Mesenchymal stem cell (in vitro differentiated cells and primary cell): ENCODE data around the gene NOP9.

ENCODE experiments used
- DNase-seq: peaks from one replicate; pipeline ENCODE4 v3.0.0-alpha.2; 2013
- H2AFZ ChIP-seq: one replicate; pipeline ENCODE4 v1.6.1; 2013; ENCODE audit warnings: low read depth, mild to moderate bottlenecking, control low read depth, inconsistent platforms, low read length, moderate library complexity
- H2AK5ac ChIP-seq: 2 replicates; pipeline ENCODE4 v1.6.1; 2013; ENCODE audit warnings: low read length, moderate library complexity, mild to moderate bottlenecking, inconsistent platforms; ENCODE audit not compliant: severe bottlenecking
- H2BK120ac ChIP-seq: one replicate; pipeline ENCODE4 v1.6.1; 2013; ENCODE audit warnings: low read depth, mild to moderate bottlenecking, inconsistent platforms, low read length, moderate library complexity
- H2BK12ac ChIP-seq, 2 experiments: one replicate each; pipeline ENCODE4 v1.6.1; 2013; ENCODE audit warnings: inconsistent platforms in 2 of 2, low read length in 2 of 2, mild to moderate bottlenecking in 2 of 2, moderate library complexity in 2 of 2, control low read depth in 1 of 2
- H2BK15ac ChIP-seq: one replicate; pipeline ENCODE4 v1.6.1; 2013; ENCODE audit warnings: mild to moderate bottlenecking, low read depth, inconsistent platforms; ENCODE audit not compliant: poor library complexity, severe bottlenecking
- H2BK5ac ChIP-seq: 2 replicates; pipeline ENCODE4 v1.6.1; 2013; ENCODE audit warnings: low read depth, mild to moderate bottlenecking, low read length, control low read depth, inconsistent platforms; ENCODE audit not compliant: poor library complexity, severe bottlenecking
- H3K14ac ChIP-seq, 2 experiments: one replicate each; pipeline ENCODE4 v1.6.1; 2013; ENCODE audit warnings: inconsistent platforms in 2 of 2, low read length in 2 of 2, control low read depth in 1 of 2, mild to moderate bottlenecking in 1 of 2, moderate library complexity in 1 of 2
- H3K18ac ChIP-seq, 2 experiments: one replicate each; pipeline ENCODE4 v1.6.1; 2013; ENCODE audit warnings: inconsistent platforms in 2 of 2, low read length in 2 of 2, control low read depth in 1 of 2, low read depth in 1 of 2, mild to moderate bottlenecking in 1 of 2
- H3K23ac ChIP-seq, 2 experiments: one replicate each; pipeline ENCODE4 v1.6.1; 2013; ENCODE audit warnings: inconsistent platforms in 2 of 2, low read length in 2 of 2, mild to moderate bottlenecking in 2 of 2, moderate library complexity in 2 of 2, control low read depth in 1 of 2
- H3K27ac ChIP-seq: 2 replicates; pipeline ENCODE4 v1.5.1; 2013; ENCODE audit warnings: mild to moderate bottlenecking, moderate library complexity, low read length, control low read depth, inconsistent platforms; ENCODE audit not compliant: poor library complexity, severe bottlenecking
- H3K27me3 ChIP-seq, 2 experiments: 2 replicates each; pipeline versions ENCODE4 v1.6.1 to v1.7.0; 2013; ENCODE audit warnings: low read length in 2 of 2, mild to moderate bottlenecking in 2 of 2, moderate library complexity in 2 of 2, control low read depth in 1 of 2, inconsistent platforms in 1 of 2; ENCODE audit not compliant: control insufficient read depth in 1 of 2, insufficient read depth in 1 of 2
- H3K36me3 ChIP-seq, 2 experiments: 2 replicates each; pipeline versions ENCODE4 v1.6.1 to v1.7.0; 2013; ENCODE audit warnings: low read length in 2 of 2, control low read depth in 1 of 2, inconsistent platforms in 1 of 2, low read depth in 1 of 2, mild to moderate bottlenecking in 1 of 2; ENCODE audit not compliant: insufficient read depth in 2 of 2, control insufficient read depth in 1 of 2
- H3K4ac ChIP-seq, 2 experiments: one replicate each; pipeline ENCODE4 v1.6.1; 2013; ENCODE audit warnings: inconsistent platforms in 2 of 2, low read length in 2 of 2, mild to moderate bottlenecking in 2 of 2, moderate library complexity in 2 of 2, control low read depth in 1 of 2, low read depth in 1 of 2
- H3K4me1 ChIP-seq: 2 replicates; pipeline ENCODE4 v1.6.1; 2013; ENCODE audit warnings: low read depth, low read length, control low read depth; ENCODE audit not compliant: control insufficient read depth, insufficient read depth
- H3K4me2 ChIP-seq: 2 replicates; pipeline ENCODE4 v1.6.1; 2013; ENCODE audit warnings: low read length, mild to moderate bottlenecking, inconsistent platforms; ENCODE audit not compliant: poor library complexity, severe bottlenecking
- H3K4me3 ChIP-seq, 2 experiments: 2 replicates each; pipeline versions ENCODE4 v1.5.1 to v1.7.0; 2013; ENCODE audit warnings: low read length in 2 of 2, mild to moderate bottlenecking in 2 of 2, control low read depth in 1 of 2, low read depth in 1 of 2; ENCODE audit not compliant: insufficient read depth in 1 of 2
- H3K79me1 ChIP-seq: replicated peaks from 2 replicates; pipeline ENCODE4 v1.6.1; 2013; ENCODE audit warnings: mild to moderate bottlenecking, control low read depth, low read length, inconsistent platforms; ENCODE audit not compliant: poor library complexity, severe bottlenecking
- H3K9ac ChIP-seq: 2 replicates; pipeline ENCODE4 v1.7.0; 2013; ENCODE audit warnings: mild to moderate bottlenecking, low read length, moderate library complexity
- H3K9me3 ChIP-seq: 2 replicates; pipeline ENCODE4 v1.7.0; 2013; ENCODE audit warnings: mild to moderate bottlenecking, low read length; ENCODE audit not compliant: control insufficient read depth
- H4K8ac ChIP-seq: one replicate; pipeline ENCODE4 v1.6.1; 2013; ENCODE audit warnings: inconsistent platforms, mild to moderate bottlenecking, low read length, moderate library complexity
- H4K91ac ChIP-seq: one replicate; pipeline ENCODE4 v1.6.1; 2013; ENCODE audit warnings: mild to moderate bottlenecking, low read length, inconsistent platforms
- WGBS: methylation state at CpG from one replicate; pipeline ENCODE4 v1.1.7; 2013; ENCODE audit warnings: mixed read lengths; 5-methylcytosine and 5-hydroxymethylcytosine counted together

Gene NOP9

GRCh38 chr14:24297190-24297964, 2.3 kb upstream of the NOP9 start:
- no peak overlapping the region for H2BK120ac ChIP-seq
- no peak overlapping the region for H2BK5ac ChIP-seq
- H3K27ac ChIP-seq: no peak overlapping the region
- no peak overlapping the region for H4K91ac ChIP-seq
- peak overlapping the region; percentile 55 for H2AK5ac ChIP-seq
- peaks cover 25% of the 10 kb centered on the region for H3K79me1 ChIP-seq
- H3K9ac ChIP-seq: peak overlapping the region; percentile 6
- no peak overlapping the region for H3K4me2 ChIP-seq
- no peak overlapping the region for H2BK15ac ChIP-seq
- H3K14ac ChIP-seq: no peak overlapping the region
- no peak overlapping the region for H3K18ac ChIP-seq
- H3K4me3 ChIP-seq: no peak overlapping the region
- peaks cover 20 to 48% of the 10 kb centered on the region in 2 experiments for H3K36me3 ChIP-seq
- DNase-seq: peak; percentile 60
- no peak overlapping the region for H2BK12ac ChIP-seq
- H3K4ac ChIP-seq: no peak overlapping the region
- H3K4me1 ChIP-seq: peaks cover 17% of the 10 kb centered on the region
- no peak overlapping the region for H3K23ac ChIP-seq
- H3K9me3 ChIP-seq: no peaks in the 10 kb centered on the region
- 58% methylated on average over 5 of the region's 5 CpGs for WGBS
- no peaks in the 10 kb centered on the region for H3K27me3 ChIP-seq
- H4K8ac ChIP-seq: no peak overlapping the region
- no peak overlapping the region for H2AFZ ChIP-seq

GRCh38 chr14:24298892-24299254, 777 bp upstream of the NOP9 start:
- peak overlapping the region; percentile 90 to 99 for H3K4me3 ChIP-seq
- peaks cover 27 to 51% of the 10 kb centered on the region in 2 experiments for H3K36me3 ChIP-seq
- no peaks in the 10 kb centered on the region for H3K27me3 ChIP-seq
- peak overlapping the region in 1 of 2 experiments; percentile 4 for H3K18ac ChIP-seq
- H2BK5ac ChIP-seq: no peak overlapping the region
- H3K9ac ChIP-seq: peak overlapping the region; percentile 95
- H2BK12ac ChIP-seq: no peak overlapping the region
- DNase-seq: peak; percentile 82
- 76% methylated on average over 7 of the region's 7 CpGs for WGBS
- H3K27ac ChIP-seq: peak overlapping the region; percentile 17
- no peaks in the 10 kb centered on the region for H3K9me3 ChIP-seq
- no peak overlapping the region for H4K91ac ChIP-seq
- peak overlapping the region; percentile 78 for H4K8ac ChIP-seq
- H3K4ac ChIP-seq: peak overlapping the region in 1 of 2 experiments; percentile 92
- H3K4me1 ChIP-seq: peaks cover 17% of the 10 kb centered on the region
- peak overlapping the region; percentile 85 for H2AFZ ChIP-seq
- no peak overlapping the region for H3K14ac ChIP-seq
- H3K23ac ChIP-seq: no peak overlapping the region
- H2BK120ac ChIP-seq: no peak overlapping the region
- H2BK15ac ChIP-seq: no peak overlapping the region
- peak overlapping the region; percentile 76 for H3K4me2 ChIP-seq
- no peak overlapping the region for H2AK5ac ChIP-seq
- peaks cover 33% of the 10 kb centered on the region for H3K79me1 ChIP-seq

- H3K18ac ChIP-seq: no peak overlapping the region
- no peak overlapping the region for H2BK120ac ChIP-seq
- H2BK15ac ChIP-seq: no peak overlapping the region
- DNase-seq: no peak
- no peak overlapping the region for H3K14ac ChIP-seq
- no peak overlapping the region for H4K91ac ChIP-seq
- H3K4me2 ChIP-seq: peak overlapping the region; percentile 76
- no peak overlapping the region for H2AK5ac ChIP-seq
- H2AFZ ChIP-seq: no peak overlapping the region
- H3K27me3 ChIP-seq: no peaks in the 10 kb centered on the region
- no peak overlapping the region for H2BK5ac ChIP-seq
- H2BK12ac ChIP-seq: no peak overlapping the region
- WGBS: 50% methylated on average over 14 of the region's 16 CpGs
- peaks cover 43 to 52% of the 10 kb centered on the region in 2 experiments for H3K36me3 ChIP-seq
- H3K9me3 ChIP-seq: no peaks in the 10 kb centered on the region
- peaks cover 39% of the 10 kb centered on the region for H3K79me1 ChIP-seq
- no peak overlapping the region for H3K27ac ChIP-seq
- H3K9ac ChIP-seq: peak overlapping the region; percentile 95
- H3K23ac ChIP-seq: no peak overlapping the region
- H4K8ac ChIP-seq: peak overlapping the region; percentile 19
- peak overlapping the region; percentile 90 to 99 for H3K4me3 ChIP-seq
- H3K4ac ChIP-seq: no peak overlapping the region
- peaks cover 17% of the 10 kb centered on the region for H3K4me1 ChIP-seq
These were observed 803 bp downstream of the NOP9 start for GRCh38 chr14:24300326-24300980.

- no peak overlapping the region for H2BK12ac ChIP-seq
- 97% methylated on average over 11 of the region's 11 CpGs for WGBS
These were observed 4.4 kb downstream of the NOP9 start for GRCh38 chr14:24304019-24304387.

More at GRCh38 chr14:24304019-24304387, 4.4 kb downstream of the NOP9 start:
- no peak overlapping the region for H3K4me3 ChIP-seq
- no peak overlapping the region for H3K4me2 ChIP-seq
- H2BK120ac ChIP-seq: no peak overlapping the region
- no peaks in the 10 kb centered on the region for H3K9me3 ChIP-seq
- H2BK5ac ChIP-seq: no peak overlapping the region
- H3K4me1 ChIP-seq: peaks cover 15% of the 10 kb centered on the region
- H3K18ac ChIP-seq: no peak overlapping the region
- H3K27me3 ChIP-seq: no peaks in the 10 kb centered on the region
- peaks cover 57 to 71% of the 10 kb centered on the region in 2 experiments for H3K36me3 ChIP-seq
- H4K91ac ChIP-seq: no peak overlapping the region
- peaks cover 42% of the 10 kb centered on the region for H3K79me1 ChIP-seq
- no peak for DNase-seq
- no peak overlapping the region for H3K9ac ChIP-seq
- H3K23ac ChIP-seq: no peak overlapping the region
- H2BK15ac ChIP-seq: no peak overlapping the region
- H2AK5ac ChIP-seq: no peak overlapping the region
- no peak overlapping the region for H3K14ac ChIP-seq
- H2AFZ ChIP-seq: no peak overlapping the region
- no peak overlapping the region for H4K8ac ChIP-seq
- no peak overlapping the region for H3K27ac ChIP-seq
- no peak overlapping the region for H3K4ac ChIP-seq
